ENCODE data around the gene DKKL1.

The DKKL1 gene

GRCh38 chr19:49423985-49424303 lies 60.3 kb downstream of the DKKL1 start:
- TF ChIP-seq CTCF (IDR thresholded peaks at IDR 0.05; ENCODE audit: insufficient read depth, low read depth, low read length, missing control alignments): no peak
- no peak for DNase-seq (ENCODE audit: low read depth)

More at GRCh38 chr19:49423985-49424303, 60.3 kb downstream of the DKKL1 start:
- H3K4me3 ChIP-seq (ENCODE audit: low read length): no peak overlapping the region

Measured in epithelial cell of esophagus (primary cell).